Transverse colon (tissue), 4 donors: ENCODE data around the gene GRM4. TPM values are rescaled to one million over a fixed set of nuclear protein-coding genes. Genes with fewer than 3 reads are reported as not detected.

ENCODE experiments used
- DNase-seq: peaks from one replicate; pipeline ENCODE4 v3.0.0-alpha.2; 2019
- H3K27ac ChIP-seq, 4 donors: fragments of 200-600 bp; sonication (generic); 2 replicates each; pipeline ENCODE4 v1.5.1; 2016 to 2018; ENCODE audit warnings: inconsistent platforms in 4 of 4
- H3K27me3 ChIP-seq: fragments of 200-600 bp; sonication (generic); 2 replicates; pipeline ENCODE4 v1.5.1; 2017; ENCODE audit warnings: inconsistent platforms
- H3K36me3 ChIP-seq, 4 donors: fragments of 200-600 bp; sonication (generic); 2 replicates each; pipeline ENCODE4 v1.5.1; 2017 to 2019; ENCODE audit warnings: inconsistent platforms in 4 of 4
- H3K4me1 ChIP-seq, 4 donors: fragments of 200-600 bp; sonication (generic); 2 replicates each; pipeline ENCODE4 v1.5.1; 2017 to 2020; ENCODE audit warnings: inconsistent platforms in 4 of 4
- H3K4me3 ChIP-seq, 4 donors: fragments of 200-600 bp; sonication (generic); 1 replicate in 1 of 4; 2 replicates in 3 of 4; pipeline versions ENCODE4 v1.5.1 to v1.6.1; 2017 to 2019; ENCODE audit warnings: inconsistent platforms in 4 of 4
- H3K9me3 ChIP-seq, 2 donors: fragments of 200-600 bp; sonication (generic); 2 replicates each; pipeline ENCODE4 v1.5.1; 2017 to 2019; ENCODE audit warnings: inconsistent platforms in 2 of 2
- EP300 ChIP-seq: sonication (generic); formaldehyde crosslinking; IDR thresholded peaks from one replicate; pipeline ENCODE4 v1.6.1; 2017; ENCODE audit warnings: antibody characterized with exemption, low read depth
- POLR2A ChIP-seq: fragments of 450-650 bp; IDR thresholded peaks from one replicate; pipeline ENCODE4 v1.6.1; 2016; ENCODE audit warnings: antibody characterized with exemption, mild to moderate bottlenecking, moderate library complexity
- POLR2AphosphoS5 ChIP-seq, 3 donors: sonication (generic); formaldehyde crosslinking; IDR thresholded peaks; one replicate each; pipeline ENCODE4 v1.6.1; 2016; ENCODE audit warnings: antibody characterized with exemption in 3 of 3
- WGBS, 2 donors: methylation state at CpG; one replicate each; pipeline ENCODE4 v1.1.5; 2018; ENCODE audit warnings: low coverage in 1 of 2; 5-methylcytosine and 5-hydroxymethylcytosine counted together
- in situ Hi-C, 4 donors: fragments of 200-750 bp; cut with MboI; loops; one replicate each; pipeline versions ENCODE4 v1.15.0 to v1.15.1; 2017; ENCODE audit warnings: low sequenced_read_pairs in 3 of 4, low pct_ligation_motif_present in 1 of 4, low pct_unique_long_range_greater_than_20kb in 1 of 4
- intact Hi-C: fragments of 100-400 bp; cut with DNase I; formaldehyde crosslinking; loops from one replicate; pipeline ENCODE4 v1.15.1; 2023; ENCODE audit warnings: low total_unique reads
- total RNA-seq, 4 donors: library from RNA; depleted of rRNA; stranded (reverse); fragments of >200 nt; gene quantifications; one replicate each; pipeline ENCODE4 v1.1.0, GENCODE V29; 2016
- TF ChIP-seq, protein P1 (sequence below), 5 experiments: fragments of 200-600 bp in 3 of 5; fragments of 450-650 bp in 2 of 5; sonication (generic) in 3 of 5; IDR thresholded peaks; 1 replicate in 2 of 5; 2 replicates in 3 of 5; pipeline ENCODE4 v1.5.1; 2016 to 2017; ENCODE audit warnings: antibody characterized with exemption in 5 of 5, inconsistent platforms in 3 of 5, mild to moderate bottlenecking in 2 of 5, moderate library complexity in 1 of 5

GRM4 gene
- total RNA-seq, 4 donors from 2014 or later: not detected

GRCh38 chr6:34039943-34040342, 105.9 kb downstream of the GRM4 start:
- Histone ChIP-seq H3K4me1 (no peaks in the 10 kb centered on the region), H3K4me3 (no peak overlapping the region), H3K27me3 (no peaks in the 10 kb centered on the region), H3K9me3 (no peaks in the 10 kb centered on the region), H3K36me3 (no peaks in the 10 kb centered on the region), H3K27ac (no peak overlapping the region)
- in situ Hi-C loops: loop anchor here in 2 of 4 donors (10.0 to 25.0 kb wide), 2 partner anchors 265 to 278 kb away; no protein-coding TSS in a partner anchor
- 82% methylated on average over 11 of the region's 11 CpGs; no CpG with 5 or more reads in 1 of the 2 donors for WGBS, 2 donors
- intact Hi-C loops: no loop called here
- TF ChIP-seq, protein P1, sequence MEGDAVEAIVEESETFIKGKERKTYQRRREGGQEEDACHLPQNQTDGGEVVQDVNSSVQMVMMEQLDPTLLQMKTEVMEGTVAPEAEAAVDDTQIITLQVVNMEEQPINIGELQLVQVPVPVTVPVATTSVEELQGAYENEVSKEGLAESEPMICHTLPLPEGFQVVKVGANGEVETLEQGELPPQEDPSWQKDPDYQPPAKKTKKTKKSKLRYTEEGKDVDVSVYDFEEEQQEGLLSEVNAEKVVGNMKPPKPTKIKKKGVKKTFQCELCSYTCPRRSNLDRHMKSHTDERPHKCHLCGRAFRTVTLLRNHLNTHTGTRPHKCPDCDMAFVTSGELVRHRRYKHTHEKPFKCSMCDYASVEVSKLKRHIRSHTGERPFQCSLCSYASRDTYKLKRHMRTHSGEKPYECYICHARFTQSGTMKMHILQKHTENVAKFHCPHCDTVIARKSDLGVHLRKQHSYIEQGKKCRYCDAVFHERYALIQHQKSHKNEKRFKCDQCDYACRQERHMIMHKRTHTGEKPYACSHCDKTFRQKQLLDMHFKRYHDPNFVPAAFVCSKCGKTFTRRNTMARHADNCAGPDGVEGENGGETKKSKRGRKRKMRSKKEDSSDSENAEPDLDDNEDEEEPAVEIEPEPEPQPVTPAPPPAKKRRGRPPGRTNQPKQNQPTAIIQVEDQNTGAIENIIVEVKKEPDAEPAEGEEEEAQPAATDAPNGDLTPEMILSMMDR (IDR thresholded peaks at IDR 0.05): no peak
- no peak for TF ChIP-seq POLR2A
- TF ChIP-seq EP300: no peak
- no peak for TF ChIP-seq POLR2AphosphoS5 (IDR thresholded peaks at IDR 0.05)
- no peak for DNase-seq

GRCh38 chr6:34037151-34037550, 108.7 kb downstream of the GRM4 start:
- Histone ChIP-seq H3K27me3 (no peaks in the 10 kb centered on the region), H3K36me3 (no peaks in the 10 kb centered on the region), H3K9me3 (no peaks in the 10 kb centered on the region), H3K4me3 (no peak overlapping the region), H3K27ac (no peak overlapping the region), H3K4me1 (no peaks in the 10 kb centered on the region)
- TF ChIP-seq POLR2A: no peak
- no peak for TF ChIP-seq POLR2AphosphoS5 (IDR thresholded peaks at IDR 0.05)
- TF ChIP-seq, protein P1 (IDR thresholded peaks at IDR 0.05): no peak
- TF ChIP-seq EP300: no peak
- DNase-seq: no peak
- 33 to 73% methylated on average over 1 to 3 of the region's 3 CpGs for WGBS, 2 donors
- in situ Hi-C loops (loop anchor here in 2 of 4 donors (10.0 to 25.0 kb wide), 2 partner anchors 262 to 275 kb away; no protein-coding TSS in a partner anchor), intact Hi-C loops (no loop called here)

GRCh38 chr6:34036357-34037069, 109.4 kb downstream of the GRM4 start:
- Histone ChIP-seq H3K4me3 (no peak overlapping the region), H3K9me3 (no peaks in the 10 kb centered on the region), H3K27ac (no peak overlapping the region), H3K4me1 (no peaks in the 10 kb centered on the region), H3K27me3 (no peaks in the 10 kb centered on the region), H3K36me3 (no peaks in the 10 kb centered on the region)
- DNase-seq: no peak
- in situ Hi-C loops: loop anchor here in 2 of 4 donors (10.0 to 25.0 kb wide), 2 partner anchors 262 to 274 kb away; no protein-coding TSS in a partner anchor
- intact Hi-C loops: no loop called here
- no peak for TF ChIP-seq POLR2A
- no peak for TF ChIP-seq EP300
- TF ChIP-seq, protein P1 (IDR thresholded peaks at IDR 0.05): no peak
- WGBS, 2 donors: 62 to 82% methylated on average over 3 to 16 of the region's 20 CpGs

GRCh38 chr6:34035704-34036356, 110.1 kb downstream of the GRM4 start:
- Histone ChIP-seq H3K9me3 (no peaks in the 10 kb centered on the region), H3K27ac (no peak overlapping the region), H3K4me1 (no peaks in the 10 kb centered on the region), H3K4me3 (no peak overlapping the region), H3K36me3 (no peaks in the 10 kb centered on the region), H3K27me3 (no peaks in the 10 kb centered on the region)
- no peak for TF ChIP-seq POLR2A
- TF ChIP-seq POLR2AphosphoS5 (IDR thresholded peaks at IDR 0.05): no peak
- TF ChIP-seq, protein P1 (IDR thresholded peaks at IDR 0.05): no peak
- TF ChIP-seq EP300: no peak
- intact Hi-C loops: no loop called here
- no peak for DNase-seq
- in situ Hi-C loops: loop anchor here in 2 of 4 donors (10.0 to 25.0 kb wide), 2 partner anchors 261 to 274 kb away; no protein-coding TSS in a partner anchor
- 88% methylated on average over 40 of the region's 40 CpGs; no CpG with 5 or more reads in 1 of the 2 donors for WGBS, 2 donors
